Sigmoid colon (tissue), 4 donors: ENCODE measurements around the gene CHAT.

Experiments
- CTCF ChIP-seq, 4 experiments: fragments of 450-650 bp in 3 of 4; fragments of 200-600 bp in 1 of 4; IDR thresholded peaks; one replicate each; pipeline ENCODE4 v1.5.1; 2016 to 2019; ENCODE audit warnings: antibody characterized with exemption in 4 of 4, mild to moderate bottlenecking in 3 of 4, moderate library complexity in 2 of 4
- POLR2A ChIP-seq, 2 donors: fragments of 450-650 bp; IDR thresholded peaks; one replicate each; pipeline ENCODE4 v1.6.1; 2016; ENCODE audit warnings: antibody characterized with exemption in 2 of 2, mild to moderate bottlenecking in 2 of 2, moderate library complexity in 2 of 2
- POLR2AphosphoS5 ChIP-seq, 4 donors: sonication (generic); formaldehyde crosslinking; IDR thresholded peaks; one replicate each; pipeline ENCODE4 v1.6.1; 2017; ENCODE audit warnings: antibody characterized with exemption in 4 of 4

- TF ChIP-seq CTCF (IDR thresholded peaks at IDR 0.05) (no peak), POLR2AphosphoS5 (IDR thresholded peaks at IDR 0.05) (no peak), POLR2A (IDR thresholded peaks at IDR 0.05) (no peak)
These were observed 49.3 kb upstream of the CHAT start for GRCh38 chr10:49564461-49565009.
